ENCODE measurements around the gene DNAJC1.

DNAJC1 gene

DNA sequence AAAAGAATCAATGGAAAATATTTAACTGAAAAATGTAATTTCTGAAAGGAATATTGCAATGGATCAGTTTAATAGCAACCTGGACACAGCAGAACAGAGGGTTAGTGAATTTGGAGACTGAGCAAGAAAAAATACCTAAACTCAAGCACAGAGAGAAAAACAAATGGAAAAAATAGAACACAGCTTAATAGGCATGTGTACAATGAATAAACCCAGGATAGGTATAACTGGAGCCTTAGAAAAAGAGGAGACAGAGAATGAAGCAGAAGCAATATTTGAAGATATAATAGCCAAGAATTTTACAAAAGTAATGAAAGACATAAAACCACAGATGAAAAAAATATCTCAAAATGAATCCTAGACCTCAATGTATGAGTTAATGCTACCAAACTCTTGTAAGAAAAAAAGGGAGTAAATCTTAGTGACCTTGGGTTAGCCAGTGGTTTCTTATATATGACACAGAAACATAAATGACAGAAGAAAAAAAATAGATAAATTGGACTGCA, 2.9 kb upstream of the DNAJC1 start:
- no peak for DNase-seq

- DNase-seq = no peak
Measured at GRCh38 chr10:22005763-22006162, 2.2 kb upstream of the DNAJC1 start.

GRCh38 chr10:22003964-22004281, 393 bp upstream of the DNAJC1 start:
- DNase-seq = no peak

DNA sequence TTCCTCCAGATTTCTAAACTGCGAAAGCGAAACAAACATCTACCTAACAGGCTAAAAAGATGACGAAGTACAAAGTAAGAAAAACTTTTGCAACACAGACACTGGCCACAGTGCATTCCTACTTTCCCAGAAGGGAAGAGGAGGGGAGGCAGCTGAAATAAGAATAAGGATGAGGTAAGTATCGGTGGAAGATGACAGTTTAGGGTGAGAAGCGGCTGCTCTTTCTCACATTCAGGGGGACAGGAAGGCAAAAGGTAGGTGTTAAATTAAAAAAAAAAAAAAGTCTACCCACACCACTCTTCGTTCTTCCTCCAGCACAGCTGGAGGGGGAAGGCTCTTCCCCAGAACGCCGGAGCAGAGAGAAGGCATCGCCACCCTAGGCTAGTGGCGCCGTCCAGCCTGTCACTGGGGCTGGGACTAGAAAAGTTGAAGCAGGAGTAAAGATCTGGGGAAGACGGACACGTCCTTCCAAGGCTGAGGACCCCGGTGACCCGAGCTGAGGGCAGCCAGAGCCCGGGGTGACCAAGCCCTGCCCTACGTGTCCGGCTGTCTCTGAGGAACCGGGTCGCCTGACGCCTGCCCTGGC, 846 bp downstream of the DNAJC1 start:
- no peak for DNase-seq

- no peak for DNase-seq
Measured at GRCh38 chr10:21995557-21995956, 8.0 kb downstream of the DNAJC1 start.

DNA sequence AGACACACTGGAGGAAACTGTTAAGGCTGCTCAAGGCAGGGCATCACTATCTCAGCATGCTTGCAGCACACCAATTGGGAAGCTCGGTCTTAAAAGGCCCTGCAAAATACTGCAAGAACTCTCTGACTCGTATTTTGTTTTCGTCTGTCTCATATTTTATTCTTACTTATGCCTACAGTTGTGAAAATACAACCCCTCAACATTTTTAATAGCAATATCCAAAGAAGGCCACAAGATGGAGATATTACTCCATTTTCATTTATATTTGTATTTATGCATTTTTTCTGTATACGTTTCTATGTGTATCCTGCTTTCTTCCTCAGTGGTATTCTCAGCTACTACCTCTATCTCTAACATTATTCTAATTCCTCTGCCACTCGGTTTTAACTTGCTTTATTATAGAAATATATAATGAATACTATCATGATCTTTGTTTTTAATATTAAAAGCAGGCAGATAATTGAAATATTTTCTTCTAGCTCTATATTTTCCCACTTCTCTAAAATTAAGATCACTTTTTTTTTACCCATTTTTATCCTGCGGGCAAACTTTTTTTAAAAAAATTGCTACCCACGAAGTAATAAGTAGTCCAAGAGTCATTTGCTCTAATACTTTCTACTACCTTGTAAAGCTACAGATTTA, 10.0 kb downstream of the DNAJC1 start:
- DNase-seq = no peak

DNA sequence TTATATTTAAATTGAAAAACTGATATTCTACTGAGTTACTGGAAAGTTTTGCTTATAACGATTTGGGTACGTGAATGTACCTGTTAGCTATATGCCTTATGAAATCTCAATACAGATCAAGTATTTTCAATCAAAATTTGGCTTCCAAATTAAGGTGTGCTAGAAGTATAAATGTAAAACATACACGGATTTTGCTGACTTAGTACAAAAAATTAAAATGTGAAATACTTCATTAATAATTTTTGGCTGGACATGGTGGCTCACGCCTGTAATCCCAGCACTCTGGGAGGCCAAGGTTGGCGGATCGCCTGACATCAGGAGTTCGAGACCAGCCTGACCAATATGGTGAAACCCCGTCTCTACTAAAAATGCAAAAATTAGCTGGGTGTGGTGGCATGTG, 11.7 kb downstream of the DNAJC1 start:
- DNase-seq = no peak

GRCh38 chr10:21990449-21990848, 13.1 kb downstream of the DNAJC1 start:
- DNase-seq = no peak

DNA sequence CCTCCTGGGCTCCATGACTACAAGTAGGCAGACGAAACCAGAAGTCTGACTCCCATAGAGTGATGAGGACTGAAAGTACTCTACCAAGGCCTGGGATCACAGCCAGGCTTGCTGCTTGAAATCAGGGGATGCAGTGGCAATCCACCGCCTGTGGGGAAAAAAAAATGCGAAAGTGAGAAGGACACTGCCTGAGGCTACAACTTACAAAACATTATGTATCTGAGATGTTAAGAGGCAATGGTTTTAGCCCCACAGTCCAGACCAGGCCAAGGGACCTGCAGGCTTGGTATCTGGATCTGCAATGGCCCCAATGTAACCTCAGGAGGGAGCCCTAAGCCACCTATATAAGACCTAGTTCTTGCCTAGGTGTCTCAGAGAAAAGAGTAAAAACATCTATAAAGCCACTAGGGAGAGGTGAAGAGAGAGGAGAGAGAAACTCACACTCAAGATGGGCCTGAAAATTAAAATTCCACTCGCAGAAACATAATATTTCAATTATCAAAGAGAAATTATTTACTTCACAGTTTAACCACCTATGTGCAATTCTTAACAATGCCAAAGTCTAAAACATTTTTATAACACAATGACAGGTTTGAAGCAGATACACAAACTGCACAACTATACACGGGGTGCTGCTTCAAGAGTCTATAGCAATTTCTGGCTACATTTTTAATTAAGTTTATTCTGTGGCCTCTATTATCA, 13.9 kb downstream of the DNAJC1 start:
- no peak for DNase-seq

GRCh38 chr10:21985541-21985940, 18.0 kb downstream of the DNAJC1 start:
- DNase-seq = no peak

DNA sequence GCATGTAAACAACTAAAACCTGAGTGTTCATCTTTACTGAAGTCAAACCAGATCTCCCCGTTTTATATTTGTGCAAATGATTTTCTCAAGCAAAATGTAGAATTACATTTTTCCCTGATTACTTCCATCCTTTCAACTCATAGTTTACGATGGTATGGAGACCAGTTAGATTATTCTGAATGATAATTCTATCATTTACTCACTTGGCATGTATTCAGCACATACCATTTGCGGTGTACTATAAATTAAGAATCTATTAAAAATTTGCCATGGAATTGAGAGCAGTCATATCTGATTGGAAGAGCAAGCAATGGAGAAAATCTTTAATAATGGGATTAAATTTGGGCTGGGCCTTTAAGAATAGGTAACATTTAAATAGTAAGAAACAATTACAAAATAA, 22.4 kb downstream of the DNAJC1 start:
- no peak for DNase-seq

DNA sequence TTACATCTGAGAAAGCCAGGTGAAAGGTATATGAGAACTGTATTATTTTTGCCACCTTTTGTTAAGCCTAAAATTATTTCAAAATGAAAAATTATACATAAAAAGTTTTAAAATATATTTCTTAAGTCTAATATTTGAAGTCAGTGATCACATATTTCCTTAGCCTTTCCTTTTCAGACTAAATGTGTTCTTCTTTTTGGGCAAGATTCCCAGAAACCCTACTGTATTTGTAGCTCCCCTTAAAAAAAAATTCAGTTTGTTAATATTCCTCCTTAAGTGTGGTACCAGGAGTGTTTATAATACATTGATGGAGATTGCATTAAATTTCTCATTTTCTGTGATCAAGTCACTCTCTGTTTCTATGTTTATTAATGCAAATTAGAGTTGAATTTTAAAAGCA, 22.8 kb downstream of the DNAJC1 start:
- DNase-seq = no peak

DNA sequence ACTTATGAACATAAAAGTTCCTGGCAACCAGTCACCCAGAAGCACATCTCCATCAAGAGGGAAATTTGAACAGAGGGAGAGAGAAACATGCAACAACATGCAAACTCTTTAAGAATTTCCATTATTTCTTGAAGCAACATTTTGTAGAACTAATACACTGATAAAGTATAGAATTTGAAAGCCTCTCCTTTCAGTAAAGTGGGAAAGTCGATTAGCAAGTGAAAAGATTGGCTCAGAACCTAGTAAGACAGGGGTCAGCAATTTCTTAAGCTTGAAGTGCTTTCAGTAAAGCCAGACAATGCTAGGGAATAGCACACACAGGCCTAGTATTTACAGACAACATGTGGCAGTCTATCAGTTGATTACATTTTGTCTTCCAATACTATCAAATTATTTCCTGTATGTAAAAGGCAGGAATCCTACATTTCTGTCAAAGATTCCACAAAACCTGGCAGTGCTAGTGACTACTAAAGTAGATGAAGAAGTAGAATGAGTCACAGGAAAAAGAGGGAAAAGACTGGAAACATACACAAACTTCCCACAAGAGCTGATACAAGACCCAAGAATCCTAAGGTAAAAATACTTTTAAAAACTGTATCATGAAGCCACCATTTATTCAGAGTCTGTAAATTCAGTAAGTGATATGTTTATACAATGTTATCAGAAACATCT, 25.2 kb downstream of the DNAJC1 start:
- no peak for DNase-seq

GRCh38 chr10:21976739-21977138, 26.8 kb downstream of the DNAJC1 start:
- no peak for DNase-seq

DNA sequence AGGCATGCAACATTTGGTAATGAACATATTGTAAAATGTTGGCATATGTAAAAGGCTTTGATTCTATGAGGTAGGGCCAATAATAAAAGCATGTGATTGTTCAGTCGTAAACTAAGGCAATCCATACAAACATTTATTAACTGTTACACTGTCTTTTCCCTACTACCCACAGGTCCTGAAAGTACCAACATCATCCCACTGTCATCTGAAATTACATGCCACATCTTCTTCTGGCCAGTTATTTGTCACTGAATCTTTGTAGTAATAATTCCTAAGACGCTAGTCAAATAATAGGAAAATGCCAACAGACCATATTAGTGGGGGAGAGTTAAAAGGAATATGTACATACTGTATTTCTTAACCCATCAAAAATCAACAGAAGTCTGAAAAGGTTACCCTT, 27.2 kb downstream of the DNAJC1 start:
- no peak for DNase-seq

- no peak for DNase-seq
Measured at GRCh38 chr10:21975378-21975990, 28.0 kb downstream of the DNAJC1 start.

DNA sequence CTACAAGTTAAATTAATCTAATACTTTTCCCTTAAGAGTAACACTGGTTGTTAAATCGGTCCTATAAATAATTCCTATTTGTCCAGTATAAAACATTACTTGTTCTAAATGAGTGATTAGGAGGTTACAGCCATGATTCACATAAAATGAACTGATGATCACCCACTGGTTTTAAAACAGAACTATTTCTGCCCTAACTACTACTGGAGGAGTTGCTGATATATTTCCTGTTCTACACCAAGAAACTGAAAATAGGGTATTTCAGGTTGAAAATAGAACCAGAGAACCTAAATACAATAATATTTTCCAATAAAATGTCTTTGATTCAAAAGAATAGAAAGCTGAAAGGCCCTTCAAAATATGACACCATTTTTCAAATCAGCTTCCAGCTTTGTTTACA, 30.9 kb downstream of the DNAJC1 start:
- DNase-seq = no peak

GRCh38 chr10:21969326-21970287, 33.9 kb downstream of the DNAJC1 start:
- DNase-seq = no peak

DNA sequence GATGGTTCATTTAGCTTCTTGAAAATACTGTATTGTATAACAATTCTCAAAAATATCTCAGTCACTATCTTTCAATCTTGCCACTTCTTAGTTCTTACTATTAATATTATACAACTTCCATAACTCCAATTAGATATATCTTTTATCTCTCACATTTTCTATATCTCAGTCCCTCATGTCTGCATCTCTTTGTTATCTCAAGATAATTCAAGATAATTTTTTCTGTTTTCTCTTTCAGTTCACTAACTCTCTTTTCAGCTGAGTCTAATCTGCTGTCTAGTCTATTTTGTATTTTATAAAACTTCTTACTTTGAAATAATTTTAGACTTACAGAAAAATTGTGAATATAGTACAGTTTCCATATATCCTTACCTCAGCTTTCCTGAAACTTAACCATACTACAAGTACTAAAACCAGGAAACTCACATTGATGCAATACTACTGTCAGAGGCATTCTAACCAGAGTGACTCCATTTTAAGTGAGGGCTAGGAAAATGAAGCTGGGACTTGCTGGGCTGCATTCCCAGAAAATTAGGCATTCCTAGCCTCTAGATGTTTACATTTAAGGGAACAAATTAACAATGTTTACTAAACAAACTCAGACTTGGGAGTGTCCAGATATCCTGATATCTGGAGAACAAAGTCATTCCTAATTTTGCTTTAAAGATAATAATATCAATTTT, 38.4 kb downstream of the DNAJC1 start:
- DNase-seq = no peak

DNA sequence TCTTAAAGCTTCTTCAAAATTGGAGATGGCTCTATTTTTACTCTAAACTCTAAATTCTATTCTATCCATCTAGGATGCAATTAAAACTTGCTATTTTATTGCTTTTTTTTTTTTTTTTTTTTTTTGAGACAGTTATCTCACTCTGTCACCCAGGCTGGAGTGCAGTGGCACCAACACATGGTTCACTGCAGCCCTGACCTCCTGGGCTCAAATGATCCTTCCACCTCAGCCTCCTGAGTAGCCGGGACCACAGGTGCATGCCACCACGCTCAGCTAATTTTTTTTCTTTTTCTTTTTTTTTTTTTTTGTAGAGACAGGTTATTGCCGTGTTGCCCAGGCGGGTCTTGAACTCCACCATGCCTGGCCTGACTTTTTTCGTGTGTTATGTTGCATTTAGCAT, 41.2 kb downstream of the DNAJC1 start:
- DNase-seq = no peak

DNA sequence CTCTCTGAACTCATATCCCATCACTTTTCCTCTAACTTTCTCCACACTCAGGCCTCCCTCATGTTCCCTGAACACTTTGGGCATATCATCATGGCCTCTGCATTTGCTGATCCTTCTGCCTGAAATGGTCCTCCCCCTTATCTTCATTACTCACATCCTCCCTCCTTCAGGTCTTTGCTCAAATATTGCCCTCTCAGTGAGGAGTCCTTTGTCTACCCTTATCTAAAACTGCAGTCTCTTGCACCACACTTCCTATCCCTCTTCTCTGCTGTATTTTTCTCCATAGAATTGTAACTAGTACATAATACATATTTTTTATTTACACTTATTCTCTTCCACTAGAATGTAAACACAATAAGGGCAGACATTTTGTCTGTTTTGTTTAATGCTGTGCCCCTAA, 41.7 kb downstream of the DNAJC1 start:
- no peak for DNase-seq

GRCh38 chr10:21959998-21960397, 43.5 kb downstream of the DNAJC1 start:
- DNase-seq = no peak
